SU-DHL-6 (cell line): ENCODE results near the gene PAWR.

Experiments used
- H2AFZ ChIP-seq: fragments of 200-600 bp; sonication (generic); 2 replicates; pipeline ENCODE4 v1.6.1; 2014; ENCODE audit warnings: low read depth, mild to moderate bottlenecking, moderate library complexity, mixed read lengths, antibody characterized with exemption, low read length; ENCODE audit not compliant: severe bottlenecking
- H3F3A ChIP-seq: fragments of 200-600 bp; shearing (Covaris generic); 2 replicates; pipeline ENCODE4 v1.6.0; 2016; ENCODE audit warnings: antibody characterized with exemption, mild to moderate bottlenecking; ENCODE audit not compliant: insufficient read depth
- H3K27ac ChIP-seq: fragments of 200-600 bp; sonication (generic); 2 replicates; pipeline ENCODE4 v1.5.1; 2016; ENCODE audit warnings: low read depth, mild to moderate bottlenecking, low read length, moderate library complexity, mixed read lengths
- H3K27me3 ChIP-seq: fragments of 200-600 bp; sonication (generic), shearing (Covaris generic); 2 replicates; pipeline ENCODE4 v1.6.0; 2014; ENCODE audit warnings: mild to moderate bottlenecking, low read length
- H3K36me3 ChIP-seq: fragments of 200-600 bp; sonication (generic); 2 replicates; pipeline ENCODE4 v1.6.1; 2014; ENCODE audit warnings: mild to moderate bottlenecking, low read length, mixed read lengths
- H3K4me2 ChIP-seq: fragments of 300-600, 200-600 bp; shearing (Covaris generic), sonication (generic); 2 replicates; pipeline ENCODE4 v1.6.0; 2014; ENCODE audit warnings: low read length, low read depth, mild to moderate bottlenecking; ENCODE audit not compliant: poor library complexity, severe bottlenecking
- H3K4me3 ChIP-seq: fragments of 200-600 bp; sonication (generic); 2 replicates; pipeline ENCODE4 v1.5.1; 2014; ENCODE audit warnings: antibody characterized with exemption, low read length, mild to moderate bottlenecking, mixed read lengths; ENCODE audit not compliant: insufficient read depth, poor library complexity, severe bottlenecking
- H3K79me2 ChIP-seq: fragments of 200-600 bp; sonication (generic); 2 replicates; pipeline ENCODE4 v1.6.1; 2014; ENCODE audit warnings: mild to moderate bottlenecking, low read length, moderate library complexity; ENCODE audit not compliant: insufficient read depth
- H3K9ac ChIP-seq: fragments of 200-600 bp; sonication (generic); 2 replicates; pipeline ENCODE4 v1.7.0; 2014; ENCODE audit warnings: mild to moderate bottlenecking, low read length
- H3K9me2 ChIP-seq: fragments of 200-600 bp; sonication (generic); replicated peaks from 2 replicates; pipeline ENCODE4 v1.6.1; 2014; ENCODE audit warnings: low read length; ENCODE audit not compliant: insufficient read depth
- H3K9me3 ChIP-seq: fragments of 200-600 bp; sonication (generic); 2 replicates; pipeline ENCODE4 v1.6.1; 2014; ENCODE audit warnings: low read length, mixed read lengths; ENCODE audit not compliant: insufficient read depth
- H4K20me1 ChIP-seq: fragments of 200-600 bp; sonication (generic); 2 replicates; pipeline ENCODE4 v1.6.1; 2014; ENCODE audit warnings: low read depth, mild to moderate bottlenecking, antibody characterized with exemption, low read length, moderate library complexity, mixed read lengths
- CTCF ChIP-seq: fragments of 200-600 bp; sonication (generic); IDR thresholded peaks from one replicate; pipeline ENCODE4 v1.5.1; 2017; ENCODE audit warnings: antibody characterized with exemption, mild to moderate bottlenecking, low read length, moderate library complexity; ENCODE audit not compliant: insufficient read depth, poor library complexity, severe bottlenecking
- EZH2phosphoT487 ChIP-seq: fragments of 200-600 bp; sonication (generic), shearing (Covaris generic); conservative IDR thresholded peaks from 2 replicates; pipeline ENCODE4 v1.6.1; 2018; ENCODE audit warnings: mild to moderate bottlenecking, antibody characterized with exemption, low read length, moderate library complexity, mixed read lengths

PAWR gene

DNA sequence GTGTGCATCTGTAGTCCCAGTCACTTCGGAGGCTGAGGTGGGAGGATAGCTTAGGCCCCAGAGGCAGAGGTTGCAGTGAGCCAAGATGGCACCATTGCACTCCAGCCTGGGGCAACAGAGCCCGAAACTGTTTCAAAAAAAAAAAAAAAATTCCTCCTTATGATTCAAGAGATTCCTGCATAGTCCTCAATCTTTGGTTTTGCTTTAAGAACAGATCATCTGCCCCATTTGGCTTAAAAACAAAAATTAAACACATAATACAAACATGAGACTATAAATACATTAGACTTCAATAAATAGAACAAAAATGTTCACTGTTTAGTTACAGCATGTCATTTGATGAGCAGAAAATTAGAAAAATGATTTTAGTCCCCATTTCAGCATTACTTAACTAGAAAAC, 131.2 kb downstream of the PAWR start:
- no peaks in the 10 kb centered on the region for H3K27me3 ChIP-seq
- H3K9ac ChIP-seq, result no peak overlapping the region
- H3K4me3 ChIP-seq, result no peak overlapping the region
- peaks cover 5% of the 10 kb centered on the region; the same call in 1 of the 2 replicates for H3K36me3 ChIP-seq
- TF ChIP-seq EZH2phosphoT487, result no peak
- no peak for TF ChIP-seq CTCF
- no peaks in the 10 kb centered on the region for H3K79me2 ChIP-seq
- H3K9me3 ChIP-seq, result no peaks in the 10 kb centered on the region
- no peaks in the 10 kb centered on the region for H3K9me2 ChIP-seq
- no peaks in the 10 kb centered on the region for H4K20me1 ChIP-seq
- H2AFZ ChIP-seq, result no peak overlapping the region
- no peak overlapping the region for H3K4me2 ChIP-seq
- H3K27ac ChIP-seq, result no peak overlapping the region
- no peaks in the 10 kb centered on the region for H3F3A ChIP-seq

- H3K4me2 ChIP-seq, result no peak overlapping the region
- no peak overlapping the region for H3K27ac ChIP-seq
- H3K79me2 ChIP-seq, result no peaks in the 10 kb centered on the region
- H3K27me3 ChIP-seq, result no peaks in the 10 kb centered on the region
- no peak overlapping the region for H2AFZ ChIP-seq
- no peaks in the 10 kb centered on the region for H4K20me1 ChIP-seq
- TF ChIP-seq CTCF (no peak), EZH2phosphoT487 (no peak)
- H3K9me2 ChIP-seq, result no peaks in the 10 kb centered on the region
- no peaks in the 10 kb centered on the region for H3K9me3 ChIP-seq
- H3K4me3 ChIP-seq, result no peak overlapping the region
- no peaks in the 10 kb centered on the region for H3F3A ChIP-seq
- peaks cover 5% of the 10 kb centered on the region; the same call in 1 of the 2 replicates for H3K36me3 ChIP-seq
- no peak overlapping the region for H3K9ac ChIP-seq
Measured at GRCh38 chr12:79558924-79559469, 131.8 kb downstream of the PAWR start.

DNA sequence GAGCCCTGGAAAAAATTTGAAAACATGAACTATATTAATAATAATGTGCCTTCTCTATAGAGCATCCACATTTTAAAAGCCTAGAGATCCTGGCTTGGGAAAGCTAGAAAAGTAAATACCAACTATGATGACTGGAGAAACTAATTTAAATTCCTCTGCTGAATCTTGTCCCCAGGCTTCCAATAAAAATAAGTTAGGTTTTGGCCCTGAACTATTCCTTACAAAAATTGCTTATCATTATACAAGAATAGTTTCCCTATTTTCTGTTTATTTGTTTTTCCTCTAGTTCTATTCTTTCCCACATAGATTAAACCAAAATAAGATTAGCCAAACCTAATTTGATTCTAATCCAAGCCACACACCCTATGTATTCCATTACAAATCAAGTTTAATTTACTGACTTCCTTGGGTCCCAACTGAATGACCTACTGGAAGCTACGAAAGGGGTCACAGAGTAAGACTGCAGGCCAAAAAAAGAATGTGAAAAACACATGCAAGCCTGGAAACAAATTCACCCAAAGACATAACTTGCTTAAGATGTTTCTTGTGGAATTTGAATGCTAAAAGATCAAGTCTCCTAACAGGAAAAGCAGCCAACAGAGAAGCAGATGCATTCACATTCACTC, 133.0 kb downstream of the PAWR start:
- no peaks in the 10 kb centered on the region for H4K20me1 ChIP-seq
- no peaks in the 10 kb centered on the region for H3F3A ChIP-seq
- H3K4me3 ChIP-seq, result no peak overlapping the region
- no peaks in the 10 kb centered on the region for H3K9me3 ChIP-seq
- no peak overlapping the region for H3K9ac ChIP-seq
- H2AFZ ChIP-seq, result no peak overlapping the region
- peaks cover 1% of the 10 kb centered on the region; the same call in 1 of the 2 replicates for H3K36me3 ChIP-seq
- H3K27ac ChIP-seq, result no peak overlapping the region
- TF ChIP-seq CTCF (no peak), EZH2phosphoT487 (no peak)
- no peaks in the 10 kb centered on the region for H3K27me3 ChIP-seq
- no peaks in the 10 kb centered on the region for H3K9me2 ChIP-seq
- no peak overlapping the region for H3K4me2 ChIP-seq
- H3K79me2 ChIP-seq, result no peaks in the 10 kb centered on the region
